Middle frontal gyrus (tissue), 1 donor: ENCODE data around the gene LLCFC1.

Experiments used
- DNase-seq: peaks from one replicate; pipeline ENCODE4 v3.0.0-alpha.2; 2015; ENCODE audit warnings: low spot score; ENCODE audit errors: extremely low spot score

Gene LLCFC1

GRCh38 chr7:142984297-142984696, 45.0 kb downstream of the LLCFC1 start:
- DNase-seq = no peak
